ENCODE measurements around the gene ELP4.

The ELP4 gene

DNA sequence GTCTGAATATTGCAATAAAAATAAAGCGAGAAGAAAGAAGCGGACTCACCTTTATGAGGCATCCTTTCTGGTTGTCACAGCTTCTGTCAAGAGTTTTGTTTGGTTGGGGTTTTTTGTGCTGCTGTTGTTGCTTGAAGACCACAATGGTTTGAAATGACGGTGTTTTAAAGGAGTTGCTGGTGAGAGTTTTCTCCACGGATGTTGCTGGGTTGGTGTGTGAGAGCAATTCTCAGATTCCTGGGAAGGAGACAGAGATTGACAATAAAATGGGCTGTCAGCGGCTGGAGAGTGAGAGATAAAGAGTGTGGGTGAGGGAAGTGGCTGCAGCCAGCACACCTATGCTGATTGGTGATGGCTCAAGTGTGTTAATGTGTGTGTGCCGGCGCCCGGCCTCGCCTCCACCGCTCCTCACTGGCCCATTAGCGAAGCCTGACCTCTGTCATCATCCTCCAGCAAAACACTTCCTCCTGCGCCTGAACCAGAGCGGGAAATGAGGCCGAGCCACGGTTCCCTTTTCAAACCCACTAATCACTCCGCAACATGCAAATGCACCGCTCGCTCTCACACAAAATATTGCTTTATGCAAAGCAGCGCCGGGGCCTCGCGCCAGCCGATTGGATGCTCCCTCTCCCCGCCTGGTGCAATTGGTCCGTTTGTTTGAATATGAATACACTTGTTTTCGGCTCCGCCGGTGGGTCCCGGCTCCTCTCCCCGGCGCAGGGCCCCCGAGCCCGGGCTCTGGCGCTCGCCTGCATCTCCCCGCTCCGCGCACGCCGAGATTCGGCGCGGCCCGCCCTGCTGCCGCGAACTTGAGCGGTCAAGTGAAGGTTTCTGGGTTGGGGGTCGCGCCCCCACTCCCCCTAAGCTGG lies 301.4 kb downstream of the ELP4 start, which contains the start of gene PAX6:
Gene PAX6, minus strand, starts transcription at position 544 of the 869 bp plus-strand sequence. CDS start 4,911 bp downstream, outside the sequence.
- TF ChIP-seq EZH2 (IDR thresholded peaks at IDR 0.05) (no peak), FOXP2 (optimal IDR thresholded peaks at IDR 0.05; ENCODE audit: control extremely low read depth, extremely low read length, insufficient read depth) (peak; percentile 40), POLR2AphosphoS5 (IDR thresholded peaks at IDR 0.05; ENCODE audit: borderline replicate concordance, low read depth, low read length) (peak; percentile 70; the same call in 1 of the 2 replicates)
- H3K27ac ChIP-seq, result peak within 1 kb of the TSS; percentile 82
- H3K9me3 ChIP-seq (ENCODE audit: low read depth, low read length), result no peaks in the 10 kb centered on the region
- peak within 1 kb of the TSS; percentile 89 for H3K9ac ChIP-seq (ENCODE audit: insufficient read length)
- H3K36me3 ChIP-seq (ENCODE audit: insufficient read depth, low read length), result peaks cover 7% of the 10 kb centered on the region; the same call in 1 of the 2 replicates
- peak; percentile 80 for DNase-seq (ENCODE audit: low read depth, low spot score)
- H3K4me3 ChIP-seq, result peak within 1 kb of the TSS; percentile 85

DNA sequence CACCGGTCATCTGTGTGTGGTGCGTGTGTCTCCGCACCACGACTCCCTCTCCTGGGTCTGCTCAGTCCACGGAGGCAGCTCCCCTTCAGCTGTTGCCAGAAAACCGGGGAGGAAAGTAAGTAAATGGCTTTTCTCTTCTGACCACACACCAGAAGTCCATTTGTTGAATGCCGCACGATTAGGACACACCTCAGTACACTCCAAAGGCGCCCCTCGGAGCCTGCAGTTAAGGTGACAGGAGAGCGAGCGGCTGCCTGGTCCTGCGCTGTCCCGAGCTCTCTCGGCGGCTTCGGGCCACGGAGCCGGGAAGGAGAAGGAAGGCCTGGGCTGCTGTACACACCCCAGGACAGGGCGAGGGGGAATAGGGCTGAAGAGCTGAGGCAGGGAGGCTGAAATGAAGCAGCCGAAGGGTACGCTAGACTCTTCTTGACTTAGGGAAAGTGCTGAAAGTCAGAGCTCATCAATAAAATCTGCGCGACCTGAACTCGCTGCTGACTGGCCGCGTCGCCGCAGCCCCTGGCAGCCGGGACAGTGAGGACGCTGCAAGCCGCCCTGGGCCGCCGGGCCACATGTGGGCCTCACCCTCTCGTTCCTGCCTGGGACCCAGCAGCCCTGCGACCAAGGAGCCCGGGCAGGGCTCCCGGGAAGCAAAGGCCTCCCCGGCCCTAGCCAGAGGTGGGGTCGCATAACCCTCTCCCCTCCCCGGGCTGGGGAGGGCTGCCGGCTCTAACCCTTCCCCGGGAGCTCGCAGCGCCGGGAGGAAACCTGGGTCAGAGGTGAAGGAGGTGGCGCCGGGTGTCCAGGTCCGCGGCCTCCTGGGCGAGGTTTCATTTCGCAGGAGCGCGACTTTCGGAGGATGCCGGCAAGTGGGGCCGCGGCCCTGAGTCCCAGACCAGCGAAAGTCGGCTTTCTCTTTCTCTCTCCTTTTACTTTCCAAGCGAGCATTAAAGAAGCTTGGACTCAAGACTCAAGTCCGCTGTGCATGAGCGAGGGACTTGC lies 303.1 kb downstream of the ELP4 start:
- Histone ChIP-seq H3K4me3 (no peak overlapping the region), H3K9me3 (ENCODE audit: low read depth, low read length) (no peaks in the 10 kb centered on the region)
- no peak for DNase-seq (ENCODE audit: low read depth, low spot score)

DNA sequence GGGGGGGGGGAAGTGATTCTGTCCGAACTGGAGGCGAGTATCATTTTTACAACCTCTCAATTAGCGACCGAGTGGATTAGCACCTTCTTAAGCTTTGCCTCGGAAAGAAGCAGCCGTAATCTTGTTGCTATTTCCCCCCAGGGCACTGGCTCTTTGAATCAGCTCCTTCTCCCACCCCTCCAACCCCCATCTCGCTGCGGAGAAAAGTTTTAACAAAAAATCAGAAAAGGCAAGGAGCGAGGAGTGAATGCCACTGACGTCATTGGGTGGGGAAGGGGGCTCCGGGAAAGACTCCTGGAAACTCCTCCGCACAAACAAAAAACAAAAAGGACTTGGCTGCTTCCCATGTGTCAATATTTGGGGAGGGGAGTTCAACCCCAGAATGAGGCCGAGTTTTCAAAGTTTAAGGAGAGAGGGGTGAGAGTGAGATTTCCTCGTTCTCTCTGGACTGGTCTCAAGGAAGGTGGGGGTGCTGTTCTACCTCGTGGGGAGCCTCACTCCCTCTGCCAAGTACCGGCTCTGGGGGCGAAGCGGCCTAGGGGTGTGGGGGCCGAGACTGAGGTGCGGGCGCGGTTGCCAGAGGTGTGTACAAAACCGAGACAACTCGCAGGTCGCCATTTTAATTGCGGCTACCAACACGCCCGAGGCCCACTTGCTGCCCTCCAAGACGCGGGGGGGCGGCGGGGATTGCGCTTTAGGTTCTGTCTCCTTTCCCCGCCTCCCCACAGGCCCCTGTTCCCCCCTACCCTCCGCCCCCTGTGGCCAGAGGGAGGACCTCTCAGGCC lies 304.0 kb downstream of the ELP4 start:
- Histone ChIP-seq H3K36me3 (ENCODE audit: insufficient read depth, low read length) (no peaks in the 10 kb centered on the region), H3K27ac (no peak overlapping the region), H3K9me3 (ENCODE audit: low read depth, low read length) (no peaks in the 10 kb centered on the region), H3K4me3 (peak overlapping the region; percentile 45), H3K9ac (ENCODE audit: insufficient read length) (no peak overlapping the region)
- DNase-seq (ENCODE audit: low read depth, low spot score), result no peak
- TF ChIP-seq POLR2AphosphoS5 (IDR thresholded peaks at IDR 0.05; ENCODE audit: borderline replicate concordance, low read depth, low read length) (no peak), FOXP2 (optimal IDR thresholded peaks at IDR 0.05; ENCODE audit: control extremely low read depth, extremely low read length, insufficient read depth) (no peak), EZH2 (IDR thresholded peaks at IDR 0.05) (no peak)

More for the DNA sequence above, 303.1 kb downstream of the ELP4 start:
- H3K9ac ChIP-seq (ENCODE audit: insufficient read length), result no peak overlapping the region
- H3K36me3 ChIP-seq (ENCODE audit: insufficient read depth, low read length), result peaks cover 2% of the 10 kb centered on the region; the same call in 1 of the 2 replicates
- H3K27ac ChIP-seq, result no peak overlapping the region
- no peak for TF ChIP-seq EZH2 (IDR thresholded peaks at IDR 0.05)
- no peak for TF ChIP-seq FOXP2 (optimal IDR thresholded peaks at IDR 0.05; ENCODE audit: control extremely low read depth, extremely low read length, insufficient read depth)
- TF ChIP-seq POLR2AphosphoS5 (IDR thresholded peaks at IDR 0.05; ENCODE audit: borderline replicate concordance, low read depth, low read length), result no peak

DNA sequence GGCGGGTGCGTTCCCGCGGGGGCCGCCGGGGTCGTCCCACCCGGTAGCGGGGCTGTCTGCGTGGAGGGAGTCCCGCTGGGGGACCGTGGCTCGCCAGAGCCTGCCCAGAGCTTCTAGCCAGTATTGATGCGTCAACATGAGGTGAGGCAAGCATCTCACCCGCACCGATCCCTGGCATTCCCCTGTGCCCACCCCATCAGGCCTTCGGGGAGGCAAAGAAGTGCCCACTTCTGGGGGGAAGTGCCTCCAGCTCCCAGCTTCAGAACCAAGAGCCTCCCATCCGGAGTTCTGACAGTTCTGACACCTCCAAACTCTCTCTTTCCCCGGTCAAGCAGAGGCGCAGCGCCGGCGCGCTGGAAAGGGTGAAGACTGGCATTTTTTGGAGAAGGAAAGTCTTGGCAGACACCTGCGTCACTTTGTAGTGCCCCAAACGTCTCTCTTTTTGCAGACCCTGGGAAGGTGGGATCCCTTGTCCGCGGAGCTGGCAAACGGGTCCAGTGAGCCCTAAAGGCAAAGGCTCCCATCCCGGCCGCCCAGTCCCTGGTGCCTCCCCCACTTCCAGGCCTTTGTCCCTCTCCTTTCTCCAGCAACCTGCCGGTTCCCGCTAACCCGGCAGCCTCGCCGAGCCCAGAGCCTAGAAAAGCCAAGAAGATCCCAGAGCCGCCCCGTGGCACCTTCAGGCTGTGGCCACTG lies 304.8 kb downstream of the ELP4 start:
- TF ChIP-seq FOXP2 (optimal IDR thresholded peaks at IDR 0.05; ENCODE audit: control extremely low read depth, extremely low read length, insufficient read depth), result no peak
- no peak for TF ChIP-seq EZH2 (IDR thresholded peaks at IDR 0.05)
- no peak for TF ChIP-seq POLR2AphosphoS5 (IDR thresholded peaks at IDR 0.05; ENCODE audit: borderline replicate concordance, low read depth, low read length)
- H3K9me3 ChIP-seq (ENCODE audit: low read depth, low read length), result no peaks in the 10 kb centered on the region
- DNase-seq (ENCODE audit: low read depth, low spot score), result no peak
- no peak overlapping the region for H3K9ac ChIP-seq (ENCODE audit: insufficient read length)
- H3K27ac ChIP-seq, result no peak overlapping the region
- H3K4me3 ChIP-seq, result no peak overlapping the region
- H3K36me3 ChIP-seq (ENCODE audit: insufficient read depth, low read length), result no peaks in the 10 kb centered on the region

DNA sequence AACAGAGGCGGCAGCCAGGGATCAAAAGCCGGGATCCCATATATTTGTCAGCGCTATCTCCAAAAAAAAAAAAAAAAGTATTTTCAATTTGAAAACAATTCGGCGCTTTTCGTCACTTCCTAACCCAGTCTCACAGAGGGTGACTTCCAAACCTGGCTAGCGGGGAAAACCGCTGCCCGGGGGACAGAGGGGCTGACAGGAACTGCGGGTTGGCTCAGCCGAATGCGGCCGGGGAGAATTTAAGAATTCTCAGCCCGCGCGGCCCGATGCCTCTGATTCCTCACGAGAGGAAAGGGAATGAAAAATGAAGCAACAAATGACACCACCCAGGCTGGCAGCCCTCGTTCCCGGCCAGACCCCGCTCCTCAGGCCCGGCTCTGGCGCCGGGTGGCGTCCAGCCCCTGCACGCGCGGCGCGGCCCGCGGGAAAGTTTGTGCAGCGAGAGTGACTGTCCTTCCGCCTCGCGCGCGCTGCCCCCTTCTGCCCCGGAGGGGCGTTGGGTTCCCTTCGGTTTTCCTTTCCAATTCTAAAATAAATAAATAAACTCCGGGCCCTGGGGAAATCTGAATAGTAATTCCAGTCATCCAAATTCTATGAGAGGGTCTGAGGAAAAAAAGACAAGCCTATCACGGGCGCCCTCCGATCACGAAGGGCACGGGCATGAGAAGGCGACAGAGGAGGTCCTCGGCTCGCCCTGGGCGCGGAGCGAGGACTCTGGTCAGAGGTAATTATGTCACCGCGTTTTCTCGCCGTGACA lies 306.3 kb downstream of the ELP4 start:
- TF ChIP-seq FOXP2 (optimal IDR thresholded peaks at IDR 0.05; ENCODE audit: control extremely low read depth, extremely low read length, insufficient read depth) (no peak), EZH2 (IDR thresholded peaks at IDR 0.05) (no peak), POLR2AphosphoS5 (IDR thresholded peaks at IDR 0.05; ENCODE audit: borderline replicate concordance, low read depth, low read length) (no peak)
- Histone ChIP-seq H3K36me3 (ENCODE audit: insufficient read depth, low read length) (no peaks in the 10 kb centered on the region), H3K9me3 (ENCODE audit: low read depth, low read length) (no peaks in the 10 kb centered on the region), H3K4me3 (peak overlapping the region; percentile 69), H3K27ac (no peak overlapping the region), H3K9ac (ENCODE audit: insufficient read length) (peak overlapping the region; percentile 7)
- DNase-seq (ENCODE audit: low read depth, low spot score), result no peak

DNA sequence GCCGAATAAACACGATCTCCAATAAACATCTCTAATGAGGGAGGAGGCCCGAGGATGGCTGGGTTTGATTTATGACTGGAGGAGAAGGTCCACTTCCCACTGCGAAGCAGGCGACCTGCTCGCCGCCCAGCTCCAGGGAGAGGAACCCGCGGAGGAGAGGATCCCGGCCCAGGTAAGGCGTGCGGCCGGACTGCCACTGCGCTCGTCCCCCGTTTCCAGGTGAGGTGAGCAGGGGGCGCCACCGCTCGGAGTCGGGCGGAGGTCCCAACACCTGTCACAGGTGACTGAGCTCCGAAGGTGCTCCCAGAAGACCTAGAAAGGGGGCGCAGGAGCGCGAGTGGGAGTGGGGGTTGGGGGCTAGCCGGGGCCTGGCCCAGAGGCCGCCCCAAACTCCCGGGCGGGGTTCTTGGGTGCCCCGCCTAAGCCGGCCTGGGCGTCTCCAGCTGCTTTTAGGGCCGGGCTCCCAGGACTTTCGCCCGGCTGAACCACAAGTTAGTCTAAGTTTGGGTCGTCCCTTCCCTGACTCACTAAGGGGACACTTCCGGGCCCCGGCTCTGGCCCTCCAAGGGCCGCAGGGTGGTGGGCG lies 307.0 kb downstream of the ELP4 start:
- Histone ChIP-seq H3K9ac (ENCODE audit: insufficient read length) (no peak overlapping the region), H3K36me3 (ENCODE audit: insufficient read depth, low read length) (no peaks in the 10 kb centered on the region), H3K9me3 (ENCODE audit: low read depth, low read length) (no peaks in the 10 kb centered on the region), H3K4me3 (peak overlapping the region; percentile 69), H3K27ac (no peak overlapping the region)
- no peak for DNase-seq (ENCODE audit: low read depth, low spot score)
- TF ChIP-seq EZH2 (IDR thresholded peaks at IDR 0.05), result no peak
- TF ChIP-seq POLR2AphosphoS5 (IDR thresholded peaks at IDR 0.05; ENCODE audit: borderline replicate concordance, low read depth, low read length), result no peak
- no peak for TF ChIP-seq FOXP2 (optimal IDR thresholded peaks at IDR 0.05; ENCODE audit: control extremely low read depth, extremely low read length, insufficient read depth)
